GM12865 (cell line): Measurements from ENCODE around the gene IL1RN.

Experiments
- DNase-seq: peaks from one replicate; pipeline ENCODE4 v3.0.0; 2010; ENCODE audit warnings: low read depth
- H3K4me3 ChIP-seq: 2 replicates; pipeline ENCODE4 v1.5.1; 2011; ENCODE audit warnings: mild to moderate bottlenecking, low read depth, low read length, control low read depth
- CTCF ChIP-seq: IDR thresholded peaks from 2 replicates; pipeline ENCODE4 v1.5.1; 2011; ENCODE audit warnings: low read length, control low read depth, low read depth, inconsistent platforms; ENCODE audit not compliant: insufficient read depth; ENCODE audit errors: missing control alignments

IL1RN gene

GRCh38 chr2:113119111-113119510, 8.3 kb upstream of the IL1RN start:
- H3K4me3 ChIP-seq: no peak overlapping the region
- DNase-seq: no peak
- TF ChIP-seq CTCF: no peak

- no peak for TF ChIP-seq CTCF
- DNase-seq: no peak
- H3K4me3 ChIP-seq: no peak overlapping the region
Measured at GRCh38 chr2:113120861-113121260, 6.5 kb upstream of the IL1RN start.

GRCh38 chr2:113122364-113122763, 5.0 kb upstream of the IL1RN start:
- DNase-seq: no peak
- TF ChIP-seq CTCF: no peak
- H3K4me3 ChIP-seq: no peak overlapping the region

- TF ChIP-seq CTCF: no peak
- DNase-seq: no peak
- no peak overlapping the region for H3K4me3 ChIP-seq
Measured at GRCh38 chr2:113123726-113124125, 3.7 kb upstream of the IL1RN start.

GRCh38 chr2:113124181-113124961, 3.0 kb upstream of the IL1RN start:
- TF ChIP-seq CTCF: no peak
- H3K4me3 ChIP-seq: no peak overlapping the region
- peak; percentile 63 for DNase-seq

GRCh38 chr2:113124984-113125855, 2.2 kb upstream of the IL1RN start:
- TF ChIP-seq CTCF: no peak
- no peak for DNase-seq
- H3K4me3 ChIP-seq: no peak overlapping the region
